ENCODE data around the gene NMNAT3. TPM values are rescaled to one million over a fixed set of nuclear protein-coding genes. Genes with fewer than 3 reads are reported as not detected.
A peak's percentile ranks its signal among the peaks of the same experiment; 100 is the strongest.

NMNAT3 gene
- total RNA-seq, 1 donor from 2014 or later = 0.95 TPM

GRCh38 chr3:139655909-139656595 lies 21.7 kb downstream of the NMNAT3 start:
- Histone ChIP-seq H2AFZ (replicated peaks) (no peak overlapping the region), H3K9me3 (ENCODE audit: low read depth) (no peaks in the 10 kb centered on the region), H4K20me1 (ENCODE audit: low read depth) (no peaks in the 10 kb centered on the region), H3K27ac (no peak overlapping the region), H3K27me3 (no peaks in the 10 kb centered on the region), H3F3A (ENCODE audit: low read depth) (no peaks in the 10 kb centered on the region), H3K4me2 (no peak overlapping the region), H3K79me2 (ENCODE audit: low read depth) (no peaks in the 10 kb centered on the region), H3K9ac (no peak overlapping the region), H3K4me3 (no peak overlapping the region), H3K4me1 (no peaks in the 10 kb centered on the region), H3K36me3 (no peaks in the 10 kb centered on the region)
- no peaks in the 10 kb centered on the region for H3K9me3 Mint-ChIP-seq
- H3K36me3 Mint-ChIP-seq = no peaks in the 10 kb centered on the region
- TF ChIP-seq CTCF (IDR thresholded peaks at IDR 0.05) (no peak), EZH2phosphoT487 (IDR thresholded peaks at IDR 0.05) (no peak), EZH2 (IDR thresholded peaks at IDR 0.05) (no peak)
- no peak for DNase-seq (ENCODE audit: low spot score)
- peaks cover 14% of the 10 kb centered on the region for H3K4me1 Mint-ChIP-seq
- H3K27me3 Mint-ChIP-seq (ENCODE audit: insufficient read depth, low read depth) = no peaks in the 10 kb centered on the region
- no peak overlapping the region for H3K27ac Mint-ChIP-seq
- H3K4me3 Mint-ChIP-seq = no peak overlapping the region

- Mint-ChIP-seq H3K4me1 (peaks cover 14% of the 10 kb centered on the region), H3K27ac (no peak overlapping the region), H3K36me3 (no peaks in the 10 kb centered on the region), H3K9me3 (no peaks in the 10 kb centered on the region), H3K4me3 (peak overlapping the region; percentile 23), H3K27me3 (ENCODE audit: insufficient read depth, low read depth) (no peaks in the 10 kb centered on the region)
- no peaks in the 10 kb centered on the region for H3F3A ChIP-seq (ENCODE audit: low read depth)
- TF ChIP-seq EZH2 (IDR thresholded peaks at IDR 0.05) (no peak), CTCF (IDR thresholded peaks at IDR 0.05) (no peak), EZH2phosphoT487 (IDR thresholded peaks at IDR 0.05) (no peak)
- H4K20me1 ChIP-seq (ENCODE audit: low read depth) = no peaks in the 10 kb centered on the region
- no peaks in the 10 kb centered on the region for H3K36me3 ChIP-seq
- H3K9me3 ChIP-seq (ENCODE audit: low read depth) = no peaks in the 10 kb centered on the region
- H3K4me1 ChIP-seq = no peaks in the 10 kb centered on the region
- no peak overlapping the region for H3K4me2 ChIP-seq
- no peak overlapping the region for H3K27ac ChIP-seq
- no peaks in the 10 kb centered on the region for H3K79me2 ChIP-seq (ENCODE audit: low read depth)
- no peaks in the 10 kb centered on the region for H3K27me3 ChIP-seq
- DNase-seq (ENCODE audit: low spot score) = no peak
- no peak overlapping the region for H3K4me3 ChIP-seq
- no peak overlapping the region for H2AFZ ChIP-seq (replicated peaks)
- H3K9ac ChIP-seq = no peak overlapping the region
These were observed 23.0 kb downstream of the NMNAT3 start for GRCh38 chr3:139654637-139655365.

- Histone ChIP-seq H3K4me1 (no peaks in the 10 kb centered on the region), H3K79me2 (ENCODE audit: low read depth) (no peaks in the 10 kb centered on the region), H3K36me3 (no peaks in the 10 kb centered on the region), H4K20me1 (ENCODE audit: low read depth) (no peaks in the 10 kb centered on the region), H3K27me3 (no peaks in the 10 kb centered on the region), H2AFZ (replicated peaks) (no peak overlapping the region), H3K9me3 (ENCODE audit: low read depth) (no peaks in the 10 kb centered on the region), H3K27ac (no peak overlapping the region), H3K9ac (no peak overlapping the region), H3F3A (ENCODE audit: low read depth) (no peaks in the 10 kb centered on the region), H3K4me3 (no peak overlapping the region), H3K4me2 (no peak overlapping the region)
- peaks cover 14% of the 10 kb centered on the region for H3K4me1 Mint-ChIP-seq
- H3K27ac Mint-ChIP-seq = no peak overlapping the region
- TF ChIP-seq EZH2phosphoT487 (IDR thresholded peaks at IDR 0.05) = no peak
- TF ChIP-seq EZH2 (IDR thresholded peaks at IDR 0.05) = no peak
- no peak for TF ChIP-seq CTCF (IDR thresholded peaks at IDR 0.05)
- no peaks in the 10 kb centered on the region for H3K9me3 Mint-ChIP-seq
- H3K27me3 Mint-ChIP-seq (ENCODE audit: insufficient read depth, low read depth) = no peaks in the 10 kb centered on the region
- H3K4me3 Mint-ChIP-seq = no peak overlapping the region
- no peak for DNase-seq (ENCODE audit: low spot score)
- H3K36me3 Mint-ChIP-seq = no peaks in the 10 kb centered on the region
These were observed 24.2 kb downstream of the NMNAT3 start for GRCh38 chr3:139653582-139653981.

Data from neural progenitor cell (in vitro differentiated cells).